B cell (primary cell): ENCODE data around the gene DNPH1. TPM values are rescaled to one million over a fixed set of nuclear protein-coding genes. Genes with fewer than 3 reads are reported as not detected.

Experiments
- ATAC-seq: fragments of 200-7000 bp; cut with Tn5 transposase; one replicate; pipeline ENCODE4 v1.10.0; 2021; ENCODE audit warnings: low read depth, mild to moderate bottlenecking, moderate number of reproducible peaks, moderate library complexity
- CTCF ChIA-PET: fragments of 350-600 bp; sonication (Branson Sonifier 250); formaldehyde crosslinking; loops from one replicate; lab custom pipeline; 2021; ENCODE audit warnings: antibody characterized with exemption, inconsistent platforms; lab: Charles Lee
- POLR2A ChIA-PET: fragments of 350-600 bp; sonication (Branson Sonifier 250); formaldehyde crosslinking; loops from one replicate; lab custom pipeline; 2021; ENCODE audit warnings: antibody characterized with exemption; lab: Charles Lee
- DNase-seq: peaks from one replicate; pipeline ENCODE4 v3.0.0; 2013
- H2AFZ ChIP-seq: 2 replicates; pipeline ENCODE4 v1.6.1; 2012; ENCODE audit warnings: mild to moderate bottlenecking, low read depth, low read length; ENCODE audit not compliant: insufficient read depth, poor library complexity, severe bottlenecking
- H3K27ac ChIP-seq, 2 donors: 1 replicate in 1 of 2; 2 replicates in 1 of 2; pipeline ENCODE4 v1.5.1; 2012 to 2013; ENCODE audit warnings: low read length in 2 of 2, mild to moderate bottlenecking in 2 of 2, moderate library complexity in 1 of 2
- H3K27me3 ChIP-seq, 4 experiments: fragments of 200-600 bp in 1 of 4; sonication (generic) in 1 of 4; replicated peaks in 1 of 4; 1 replicate in 2 of 4; 2 replicates in 2 of 4; pipeline versions ENCODE4 v1.6.1 to v1.7.0; 2013 to 2016; ENCODE audit warnings: low read length in 3 of 4, mild to moderate bottlenecking in 2 of 4, mixed read lengths in 1 of 4, moderate library complexity in 1 of 4; ENCODE audit not compliant: insufficient read depth in 4 of 4, control insufficient read depth in 3 of 4; ENCODE audit errors: control extremely low read depth in 1 of 4
- H3K36me3 ChIP-seq, 2 experiments: replicated peaks in 1 of 2; 1 replicate in 1 of 2; 2 replicates in 1 of 2; pipeline versions ENCODE4 v1.6.1 to v1.7.1; 2013; ENCODE audit warnings: low read length in 1 of 2; ENCODE audit not compliant: insufficient read depth in 2 of 2, control insufficient read depth in 1 of 2; ENCODE audit errors: control extremely low read depth in 1 of 2, extremely low read depth in 1 of 2
- H3K4me1 ChIP-seq, 2 donors: fragments of 200-600 bp in 1 of 2; sonication (generic) in 1 of 2; 1 replicate in 1 of 2; 2 replicates in 1 of 2; pipeline versions ENCODE4 v1.5.1 to v1.6.1; 2013 to 2017; ENCODE audit warnings: low read length in 2 of 2; ENCODE audit not compliant: control insufficient read depth in 2 of 2, insufficient read depth in 2 of 2
- H3K4me2 ChIP-seq: replicated peaks from 2 replicates; pipeline ENCODE3; 2012; ENCODE audit warnings: mild to moderate bottlenecking, low read depth, low read length; ENCODE audit not compliant: poor library complexity, severe bottlenecking
- H3K4me3 ChIP-seq, 5 experiments: fragments of 200-600 bp in 1 of 5; sonication (generic) in 1 of 5; 1 replicate in 3 of 5; 2 replicates in 2 of 5; pipeline versions ENCODE4 v1.5.1 to v1.7.0; 2011 to 2016; ENCODE audit warnings: low read length in 4 of 5, mild to moderate bottlenecking in 4 of 5, low read depth in 2 of 5, control low read depth in 1 of 5, moderate library complexity in 1 of 5; ENCODE audit not compliant: insufficient read depth in 1 of 5; ENCODE audit errors: control extremely low read depth in 1 of 5, extremely low read depth in 1 of 5
- H3K79me2 ChIP-seq: fragments of 200-600 bp; sonication (generic); one replicate; pipeline ENCODE4 v1.6.0; 2016; ENCODE audit warnings: low read length; ENCODE audit not compliant: control insufficient read depth, insufficient read depth
- H3K9ac ChIP-seq: fragments of 200-600 bp; sonication (generic); 2 replicates; pipeline ENCODE4 v1.6.1; 2017; ENCODE audit warnings: mild to moderate bottlenecking, low read length, moderate library complexity
- H3K9me3 ChIP-seq, 3 donors: one replicate each; pipeline versions ENCODE4 v1.6.1 to v1.7.1; 2013; ENCODE audit warnings: low read length in 2 of 3; ENCODE audit not compliant: control insufficient read depth in 2 of 3, insufficient read depth in 1 of 3; ENCODE audit errors: control extremely low read depth in 1 of 3
- H4K20me1 ChIP-seq: 2 replicates; pipeline ENCODE4 v1.6.0; 2012; ENCODE audit warnings: mild to moderate bottlenecking, low read length; ENCODE audit not compliant: insufficient read depth, control insufficient read depth, poor library complexity, severe bottlenecking
- H3K27ac Mint-ChIP-seq: one replicate; pipeline ENCODE4 v1.8.0; 2021; ENCODE audit warnings: mixed read lengths
- H3K27me3 Mint-ChIP-seq: one replicate; pipeline ENCODE4 v1.8.0; 2021; ENCODE audit warnings: mixed read lengths
- H3K4me1 Mint-ChIP-seq: one replicate; pipeline ENCODE4 v1.8.0; 2021; ENCODE audit warnings: mixed read lengths
- H3K4me3 Mint-ChIP-seq: one replicate; pipeline ENCODE4 v1.8.0; 2021; ENCODE audit warnings: mixed read lengths
- H3K9me3 Mint-ChIP-seq: one replicate; pipeline ENCODE4 v1.8.0; 2022; ENCODE audit warnings: mixed read lengths; ENCODE audit not compliant: insufficient read depth
- EZH2 ChIP-seq: IDR thresholded peaks from 2 replicates; pipeline ENCODE4 v1.6.1; 2012; ENCODE audit warnings: borderline replicate concordance, low read depth, mild to moderate bottlenecking, moderate library complexity, low read length; ENCODE audit not compliant: insufficient read depth, poor library complexity, severe bottlenecking
- WGBS: methylation state at CpG from one replicate; pipeline ENCODE4 v1.1.5; 2013; ENCODE audit warnings: missing lambda C conversion rate; ENCODE audit not compliant: insufficient coverage; 5-methylcytosine and 5-hydroxymethylcytosine counted together
- intact Hi-C: fragments of 100-400 bp; cut with micrococcal nuclease; formaldehyde crosslinking; loops from one replicate; pipeline ENCODE4 v1.10.0; 2022
- polyA plus RNA-seq: library from polyadenylated mRNA; depleted of rRNA; stranded (reverse); fragments of >200 nt; gene quantifications from 2 replicates; pipeline ENCODE4 v1.2.3, GENCODE V29; 2012
- total RNA-seq, 2 donors: library from RNA; stranded (reverse); fragments of 120-200 nt in 1 of 2; gene quantifications; 1 replicate in 1 of 2; 2 replicates in 1 of 2; pipeline versions ENCODE4 v1.2.3 to v1.2.4, GENCODE V29; 2013 to 2022
- TF ChIP-seq, protein P1 (sequence below): fragments of 200-600 bp; IDR thresholded peaks from one replicate; pipeline ENCODE4 v1.8.0; 2022; ENCODE audit warnings: antibody characterized with exemption, mild to moderate bottlenecking

Gene DNPH1
- total and polyA plus RNA-seq, 2 donors (not counting 1 experiment from before 2014, with no cell fraction given) = 29.0 to 52.8 TPM

DNA sequence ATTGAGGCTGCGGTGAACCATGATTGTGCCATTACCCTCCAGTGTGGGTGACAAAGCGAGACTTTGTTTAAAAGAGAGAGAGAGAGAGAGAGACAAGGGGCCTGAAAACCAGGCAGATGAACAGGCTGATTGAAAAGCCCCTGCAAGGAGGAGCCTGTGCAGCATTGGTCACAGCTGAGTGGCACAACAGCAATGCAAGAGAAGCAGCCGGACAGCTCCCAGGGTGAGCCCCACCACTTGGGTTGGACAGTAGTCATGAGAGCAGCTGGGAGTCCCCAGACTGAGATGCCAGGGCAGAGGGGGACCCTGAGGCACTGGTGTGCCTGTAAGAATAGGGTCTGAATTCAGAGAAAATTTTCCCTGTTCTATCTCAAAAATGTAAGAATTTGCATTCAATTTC is 10.2 kb downstream of the DNPH1 start:
- POLR2A ChIA-PET = no interaction called here
- CTCF ChIA-PET = no interaction called here

DNA sequence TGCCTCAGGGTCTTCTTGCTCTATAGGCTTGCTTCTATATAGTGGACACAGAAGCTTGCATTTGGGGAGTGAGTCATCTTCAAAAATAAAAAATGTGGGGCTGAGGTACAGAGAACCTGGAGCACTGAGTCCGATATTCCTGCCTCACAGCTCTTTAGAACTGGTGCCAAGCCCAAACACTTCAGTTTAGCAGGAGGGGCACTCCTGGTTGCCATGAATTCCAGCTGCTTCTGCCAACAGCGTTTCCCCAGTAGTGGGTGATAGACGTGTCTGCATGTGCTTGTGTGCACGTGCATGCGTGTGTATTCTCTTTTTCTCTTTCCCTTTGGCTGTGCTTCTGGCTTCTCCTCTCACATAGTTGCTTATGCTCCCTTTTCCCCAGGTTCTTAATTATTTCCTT is 11.9 kb downstream of the DNPH1 start:
- Histone ChIP-seq H3K4me1 (peaks cover 0 to 4% of the 10 kb centered on the region in 2 donors), H3K27ac (no peak overlapping the region), H3K9ac (no peak overlapping the region), H3K4me2 (no peak overlapping the region), H3K79me2 (peaks cover 23% of the 10 kb centered on the region), H2AFZ (no peak overlapping the region), H3K4me3 (no peak overlapping the region), H4K20me1 (no peaks in the 10 kb centered on the region), H3K9me3 (no peaks in the 10 kb centered on the region), H3K27me3 (no peaks in the 10 kb centered on the region), H3K36me3 (peaks cover 1 to 55% of the 10 kb centered on the region in 2 experiments)
- POLR2A ChIA-PET = no interaction called here
- DNase-seq (no peak), ATAC-seq (no peak)
- no peak overlapping the region for H3K4me3 Mint-ChIP-seq
- peaks cover 7% of the 10 kb centered on the region for H3K4me1 Mint-ChIP-seq
- intact Hi-C loops = no loop called here
- TF ChIP-seq, protein P1, sequence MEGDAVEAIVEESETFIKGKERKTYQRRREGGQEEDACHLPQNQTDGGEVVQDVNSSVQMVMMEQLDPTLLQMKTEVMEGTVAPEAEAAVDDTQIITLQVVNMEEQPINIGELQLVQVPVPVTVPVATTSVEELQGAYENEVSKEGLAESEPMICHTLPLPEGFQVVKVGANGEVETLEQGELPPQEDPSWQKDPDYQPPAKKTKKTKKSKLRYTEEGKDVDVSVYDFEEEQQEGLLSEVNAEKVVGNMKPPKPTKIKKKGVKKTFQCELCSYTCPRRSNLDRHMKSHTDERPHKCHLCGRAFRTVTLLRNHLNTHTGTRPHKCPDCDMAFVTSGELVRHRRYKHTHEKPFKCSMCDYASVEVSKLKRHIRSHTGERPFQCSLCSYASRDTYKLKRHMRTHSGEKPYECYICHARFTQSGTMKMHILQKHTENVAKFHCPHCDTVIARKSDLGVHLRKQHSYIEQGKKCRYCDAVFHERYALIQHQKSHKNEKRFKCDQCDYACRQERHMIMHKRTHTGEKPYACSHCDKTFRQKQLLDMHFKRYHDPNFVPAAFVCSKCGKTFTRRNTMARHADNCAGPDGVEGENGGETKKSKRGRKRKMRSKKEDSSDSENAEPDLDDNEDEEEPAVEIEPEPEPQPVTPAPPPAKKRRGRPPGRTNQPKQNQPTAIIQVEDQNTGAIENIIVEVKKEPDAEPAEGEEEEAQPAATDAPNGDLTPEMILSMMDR = no peak
- TF ChIP-seq EZH2 = no peak
- H3K27me3 Mint-ChIP-seq = no peaks in the 10 kb centered on the region
- no peaks in the 10 kb centered on the region for H3K9me3 Mint-ChIP-seq
- no peak overlapping the region for H3K27ac Mint-ChIP-seq
- WGBS = 100% methylated on average over 2 of the region's 5 CpGs
- CTCF ChIA-PET = interaction anchor here (0.6 to 3.1 kb wide), 2 partner anchors 12 to 454 kb away, joined by 5 to 15 read pairs; partner anchors contain the start of gene DNPH1

More for the DNA sequence above, 10.2 kb downstream of the DNPH1 start:
- Mint-ChIP-seq H3K27ac (no peak overlapping the region), H3K4me3 (no peak overlapping the region), H3K9me3 (no peaks in the 10 kb centered on the region), H3K4me1 (peaks cover 22% of the 10 kb centered on the region), H3K27me3 (no peaks in the 10 kb centered on the region)
- TF ChIP-seq, protein P1 = no peak
- no peak for TF ChIP-seq EZH2
- Histone ChIP-seq H3K4me3 (no peak overlapping the region), H2AFZ (no peak overlapping the region), H3K4me1 (peaks cover 15 to 20% of the 10 kb centered on the region in 2 donors), H3K79me2 (peaks cover 35% of the 10 kb centered on the region), H3K27ac (no peak overlapping the region), H3K27me3 (no peaks in the 10 kb centered on the region), H3K9ac (no peak overlapping the region), H3K36me3 (peaks cover 1 to 49% of the 10 kb centered on the region in 2 experiments), H3K4me2 (no peak overlapping the region), H4K20me1 (no peaks in the 10 kb centered on the region), H3K9me3 (no peaks in the 10 kb centered on the region)
- WGBS = 97% methylated on average over 3 of the region's 3 CpGs
- DNase-seq = no peak
- ATAC-seq = no peak
- intact Hi-C loops = no loop called here
